H1 (cell line): Measurements from ENCODE around the gene FXYD7. TPM values are rescaled to one million over a fixed set of nuclear protein-coding genes. Genes with fewer than 3 reads are reported as not detected.
"Not testable (repeated sequence)": the region's sequence is repeated elsewhere in the genome, so short reads cannot be mapped to it uniquely, and the experiment has no call there.

ENCODE experiments used
- CTCF ChIA-PET: fragments of 300-600 bp; sonication (Branson Sonifier 250); formaldehyde crosslinking; loops from one replicate; lab custom pipeline; 2021; ENCODE audit not compliant: partially characterized antibody; lab: Charles Lee
- POLR2A ChIA-PET: fragments of 300-600 bp; sonication (Branson Sonifier 250); formaldehyde crosslinking; loops from one replicate; lab custom pipeline; 2021; ENCODE audit warnings: inconsistent platforms; ENCODE audit not compliant: partially characterized antibody; lab: Charles Lee
- DNase-seq, 2 experiments: peaks; one replicate each; pipeline versions ENCODE4 v3.0.0 to v3.0.0-alpha.2; 2010 to 2022; ENCODE audit warnings: low spot score in 2 of 2, low read depth in 1 of 2, mixed read lengths in 1 of 2
- FAIRE-seq: peaks from 2 replicates; lab custom pipeline; 2011; peaks lifted over from hg19 to GRCh38; lab: Jason Lieb, UNC
- H2AFZ ChIP-seq: 2 replicates; pipeline ENCODE4 v1.8.1; 2012; ENCODE audit warnings: low read length, inconsistent platforms
- H2AK5ac ChIP-seq: 2 replicates; pipeline ENCODE4 v1.6.1; 2013; ENCODE audit warnings: low read depth, low read length
- H2BK120ac ChIP-seq: replicated peaks from 2 replicates; pipeline ENCODE3; 2013; ENCODE audit warnings: low read depth, low read length, inconsistent platforms
- H2BK12ac ChIP-seq: 2 replicates; pipeline ENCODE4 v1.6.1; 2013; ENCODE audit warnings: low read depth, low read length
- H2BK15ac ChIP-seq: 2 replicates; pipeline ENCODE4 v1.6.1; 2013; ENCODE audit warnings: low read length
- H2BK20ac ChIP-seq: 2 replicates; pipeline ENCODE4 v1.6.1; 2013; ENCODE audit warnings: low read length
- H2BK5ac ChIP-seq: 2 replicates; pipeline ENCODE4 v1.6.1; 2013; ENCODE audit warnings: low read depth, low read length
- H3K14ac ChIP-seq: 2 replicates; pipeline ENCODE4 v1.6.1; 2013; ENCODE audit warnings: inconsistent platforms; ENCODE audit not compliant: insufficient read length
- H3K18ac ChIP-seq: 2 replicates; pipeline ENCODE4 v1.6.1; 2013; ENCODE audit warnings: low read length; ENCODE audit errors: extremely low read depth
- H3K23ac ChIP-seq: 2 replicates; pipeline ENCODE4 v1.6.1; 2013; ENCODE audit warnings: inconsistent platforms; ENCODE audit not compliant: insufficient read length
- H3K23me2 ChIP-seq: 2 replicates; pipeline ENCODE4 v1.6.1; 2013; ENCODE audit warnings: low read depth, low read length
- H3K27ac ChIP-seq: 2 replicates; pipeline ENCODE4 v1.6.1; 2011; ENCODE audit warnings: low read depth, low read length, inconsistent platforms
- H3K27me3 ChIP-seq, 4 experiments: replicated peaks in 1 of 4; 1 replicate in 1 of 4; 2 replicates in 3 of 4; pipeline versions ENCODE4 v1.6.1 to v1.8.1; 2011 to 2013; ENCODE audit warnings: low read length in 3 of 4, mild to moderate bottlenecking in 3 of 4, inconsistent platforms in 2 of 4, mixed read lengths in 2 of 4, moderate library complexity in 1 of 4; ENCODE audit not compliant: control insufficient read depth in 3 of 4, insufficient read depth in 3 of 4; ENCODE audit errors: extremely low read depth in 1 of 4
- H3K36me3 ChIP-seq, 4 experiments: 2 replicates each; pipeline versions ENCODE4 v1.6.1 to v1.8.1; 2011 to 2013; ENCODE audit warnings: mild to moderate bottlenecking in 4 of 4, low read length in 3 of 4, moderate library complexity in 2 of 4, control low read depth in 1 of 4, inconsistent platforms in 1 of 4; ENCODE audit not compliant: insufficient read depth in 4 of 4, control insufficient read depth in 2 of 4
- H3K4ac ChIP-seq: replicated peaks from 2 replicates; pipeline ENCODE3; 2013; ENCODE audit warnings: low read length, low read depth, mixed read lengths, inconsistent platforms; ENCODE audit not compliant: insufficient read length
- H3K4me1 ChIP-seq, 4 experiments: replicated peaks in 1 of 4; 1 replicate in 1 of 4; 2 replicates in 3 of 4; pipeline versions ENCODE4 v1.6.1 to v1.8.1; 2011 to 2013; ENCODE audit warnings: low read length in 3 of 4, inconsistent platforms in 2 of 4, mixed read lengths in 1 of 4; ENCODE audit not compliant: insufficient read depth in 4 of 4, control insufficient read depth in 3 of 4
- H3K4me2 ChIP-seq, 2 experiments: 2 replicates each; pipeline versions ENCODE4 v1.6.1 to v1.8.1; 2011 to 2013; ENCODE audit warnings: low read depth in 2 of 2, low read length in 2 of 2, control low read depth in 1 of 2, inconsistent platforms in 1 of 2, mild to moderate bottlenecking in 1 of 2; ENCODE audit not compliant: insufficient read depth in 1 of 2
- H3K4me3 ChIP-seq, 4 experiments: fragments of 200-600, 300-600 bp in 1 of 4; sonication (generic), shearing (Covaris generic), sonication (Bioruptor Twin) in 1 of 4; 2 replicates each; pipeline versions ENCODE4 v1.5.1 to v1.8.1; 2011 to 2016; ENCODE audit warnings: low read length in 4 of 4, low read depth in 3 of 4, control low read depth in 2 of 4, inconsistent platforms in 2 of 4, mild to moderate bottlenecking in 2 of 4, mixed read lengths in 1 of 4, moderate library complexity in 1 of 4; ENCODE audit not compliant: insufficient read depth in 2 of 4; ENCODE audit errors: extremely low read depth in 1 of 4
- H3K56ac ChIP-seq: replicated peaks from 2 replicates; pipeline ENCODE3; 2013; ENCODE audit warnings: low read depth, mild to moderate bottlenecking, mixed read lengths, low read length, inconsistent platforms; ENCODE audit not compliant: insufficient read length
- H3K79me1 ChIP-seq: 2 replicates; pipeline ENCODE4 v1.6.1; 2013; ENCODE audit warnings: low read depth, low read length, control low read depth
- H3K79me2 ChIP-seq, 2 experiments: 2 replicates each; pipeline versions ENCODE4 v1.6.1 to v1.8.1; 2012 to 2013; ENCODE audit warnings: low read length in 2 of 2, mild to moderate bottlenecking in 2 of 2, inconsistent platforms in 1 of 2; ENCODE audit not compliant: insufficient read depth in 2 of 2, control insufficient read depth in 1 of 2
- H3K9ac ChIP-seq, 4 experiments: replicated peaks in 1 of 4; 1 replicate in 1 of 4; 2 replicates in 3 of 4; pipeline versions ENCODE4 v1.6.1 to v1.8.1; 2011 to 2013; ENCODE audit warnings: low read depth in 3 of 4, low read length in 3 of 4, control low read depth in 2 of 4, mild to moderate bottlenecking in 2 of 4, moderate library complexity in 2 of 4, inconsistent platforms in 1 of 4; ENCODE audit errors: extremely low read depth in 1 of 4
- H3K9me3 ChIP-seq, 2 experiments: 2 replicates each; pipeline versions ENCODE4 v1.6.1 to v1.8.1; 2012 to 2013; ENCODE audit warnings: mild to moderate bottlenecking in 2 of 2, moderate library complexity in 2 of 2, control low read depth in 1 of 2, inconsistent platforms in 1 of 2, low read depth in 1 of 2, low read length in 1 of 2, mixed read lengths in 1 of 2; ENCODE audit not compliant: insufficient read depth in 2 of 2
- H4K20me1 ChIP-seq, 2 experiments: replicated peaks in 1 of 2; 2 replicates each; pipeline versions ENCODE3 to v1.8.1; 2011 to 2013; ENCODE audit warnings: inconsistent platforms in 2 of 2, low read length in 2 of 2, mild to moderate bottlenecking in 1 of 2; ENCODE audit not compliant: insufficient read depth in 2 of 2, control insufficient read depth in 1 of 2
- H4K5ac ChIP-seq: 2 replicates; pipeline ENCODE4 v1.6.1; 2013; ENCODE audit warnings: low read length, low read depth, mixed read lengths, inconsistent platforms; ENCODE audit not compliant: insufficient read length
- H4K8ac ChIP-seq: 2 replicates; pipeline ENCODE4 v1.8.0; 2013; ENCODE audit warnings: mild to moderate bottlenecking, moderate library complexity, low read length, inconsistent platforms; ENCODE audit not compliant: insufficient read depth; ENCODE audit errors: extremely low read depth
- H4K91ac ChIP-seq: replicated peaks from 2 replicates; pipeline ENCODE3; 2013; ENCODE audit warnings: low read length, mixed read lengths, inconsistent platforms; ENCODE audit not compliant: insufficient read length
- GTF2F1 ChIP-seq: IDR thresholded peaks from 2 replicates; pipeline ENCODE4 v1.6.1; 2012; ENCODE audit warnings: low read depth, low read length, improper control_type of control experiment, borderline replicate concordance
- RBBP5 ChIP-seq: IDR thresholded peaks from 2 replicates; pipeline ENCODE4 v1.7.1; 2012; ENCODE audit warnings: low read depth, mild to moderate bottlenecking, inconsistent platforms, low read length, moderate library complexity, borderline replicate concordance
- SAP30 ChIP-seq: fragments of 300-600 bp; sonication (generic); IDR thresholded peaks from 2 replicates; pipeline ENCODE4 v1.7.1; 2012; ENCODE audit warnings: low read length, moderate library complexity, mild to moderate bottlenecking, inconsistent platforms; ENCODE audit not compliant: insufficient read depth, insufficient replicate concordance
- TCF12 ChIP-seq: IDR thresholded peaks from 2 replicates; pipeline ENCODE4 v1.6.1; 2011; ENCODE audit warnings: low read depth, mild to moderate bottlenecking, low read length
- TEAD4 ChIP-seq: IDR thresholded peaks from 2 replicates; pipeline ENCODE4 v1.6.1; 2012; ENCODE audit warnings: low read depth, low read length, inconsistent platforms, mixed read lengths
- WGBS, 2 experiments: shearing (Covaris generic) in 1 of 2; methylation state at CpG; one replicate each; pipeline versions ENCODE4 v1.1.6 to v1.1.7; 2013 to 2015; ENCODE audit warnings: low lambda C conversion rate in 2 of 2, mixed read lengths in 2 of 2, inconsistent platforms in 1 of 2, low coverage in 1 of 2, missing lambda C conversion rate in 1 of 2; ENCODE audit not compliant: insufficient replicate concordance in 2 of 2, insufficient coverage in 1 of 2, insufficient read length in 1 of 2; ENCODE audit errors: extremely low coverage in 1 of 2, missing lambda C conversion rate in 1 of 2; 5-methylcytosine and 5-hydroxymethylcytosine counted together
- polyA plus RNA-seq, 7 experiments: library from polyadenylated mRNA; depleted of rRNA in 3 of 7; stranded (reverse) in 5 of 7; unstranded in 2 of 7; fragments of >200 nt in 5 of 7; fragments of 200-250 nt in 2 of 7; gene quantifications; 1 replicate in 5 of 7; 2 replicates in 1 of 7; 4 replicates in 1 of 7; pipeline versions ENCODE4 v1.2.1 to v1.2.3, GENCODE V29; 2011 to 2013; ENCODE audit warnings: missing spikeins in 2 of 7, mixed read lengths in 2 of 7
- total RNA-seq: library from RNA; stranded (reverse); fragmentation: NEBNext Ultra II Directional; extraction: Animal tissue kit (Norgen Biotek cat#: 25700); gene quantifications from 2 replicates; pipeline ENCODE4 v1.2.1, GENCODE V29; 2021

Gene FXYD7
- total and polyA plus RNA-seq, 2 of the 8 experiments (the other 6 are each of a cell fraction or from before 2014, with no cell fraction given) = 12.1 to 14.3 TPM

DNA sequence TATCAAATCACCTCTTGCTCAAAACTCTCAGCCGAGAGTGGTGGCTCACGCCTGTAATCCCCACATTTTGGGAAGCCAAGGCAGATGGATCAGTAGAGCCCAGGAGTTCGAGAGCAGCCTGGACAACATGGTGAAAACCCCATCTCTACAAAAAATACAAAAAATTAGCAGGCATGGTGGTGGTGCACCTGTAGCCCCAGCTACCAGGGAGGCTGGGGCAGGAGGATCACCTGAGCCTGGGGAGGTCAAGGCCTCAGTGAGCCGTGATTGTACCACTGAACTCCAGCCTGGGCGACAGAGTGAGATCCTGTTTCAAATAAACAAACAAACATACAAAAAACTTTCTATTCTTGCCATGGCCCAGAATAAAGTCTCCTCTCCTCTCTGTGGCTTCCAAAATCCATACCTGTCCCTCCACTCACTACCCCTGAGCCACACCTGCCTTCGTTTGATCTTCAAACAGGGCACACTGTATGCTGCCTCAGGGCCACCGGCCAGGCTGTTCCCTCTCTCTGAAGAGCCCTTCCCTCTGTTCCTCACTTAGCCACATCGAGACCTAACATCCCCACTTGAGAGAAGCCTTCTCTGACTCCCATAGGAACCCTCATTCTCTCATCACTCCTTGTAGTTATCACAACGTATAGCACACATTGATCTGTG lies 14.5 kb upstream of the FXYD7 start (continued):
- TF ChIP-seq TCF12 = no peak
- no peak for TF ChIP-seq RBBP5
- no peak for TF ChIP-seq TEAD4
- TF ChIP-seq SAP30 = no peak
- TF ChIP-seq GTF2F1 = no peak

DNA sequence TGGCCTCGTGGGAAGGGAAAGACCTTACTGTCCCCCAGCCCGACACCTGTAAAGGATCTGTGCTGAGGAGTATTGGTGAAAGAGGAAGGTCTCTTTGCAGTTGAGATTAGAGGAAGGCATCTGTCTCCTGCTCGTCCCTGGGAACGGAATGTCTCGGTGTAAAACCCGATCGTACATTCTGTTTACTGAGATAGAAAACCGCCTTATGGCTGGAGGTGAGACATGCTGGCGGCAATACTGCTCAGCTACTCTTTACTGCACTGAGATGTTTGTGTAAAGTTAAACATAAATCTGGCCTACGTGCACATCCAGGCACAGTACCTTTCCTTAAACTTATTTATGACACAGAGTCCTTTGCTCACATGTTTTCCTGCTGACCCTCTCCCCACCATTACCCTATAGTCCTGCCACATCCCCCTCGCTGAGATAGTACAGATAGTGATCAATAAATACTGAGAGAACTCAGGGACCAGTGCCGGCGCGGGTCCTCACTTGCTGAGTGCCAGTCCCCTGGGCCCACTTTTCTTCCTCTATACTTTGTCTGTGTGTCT lies 13.3 kb upstream of the FXYD7 start:
- H2AK5ac ChIP-seq, H2BK20ac ChIP-seq, H3K23me2 ChIP-seq, H3K79me2 ChIP-seq, H3K79me1 ChIP-seq, H3K27me3 ChIP-seq, H4K20me1 ChIP-seq, H3K4me3 ChIP-seq, H4K8ac ChIP-seq, H2AFZ ChIP-seq, DNase-seq, H3K4me1 ChIP-seq, H2BK5ac ChIP-seq, H3K18ac ChIP-seq, H3K9ac ChIP-seq, H2BK15ac ChIP-seq, FAIRE-seq, POLR2A ChIA-PET, H4K5ac ChIP-seq, H4K91ac ChIP-seq, H3K4ac ChIP-seq, H2BK12ac ChIP-seq, H3K23ac ChIP-seq, H3K56ac ChIP-seq, H2BK120ac ChIP-seq, H3K36me3 ChIP-seq, H3K4me2 ChIP-seq, H3K27ac ChIP-seq, H3K9me3 ChIP-seq, H3K14ac ChIP-seq: not testable (repeated sequence)
- CTCF ChIA-PET = interaction anchor here (0.8 to 1.6 kb wide), 2 partner anchors 12 to 15 kb away, joined by 3 read pairs; no protein-coding TSS in a partner anchor
- 80% methylated on average over 14 of the region's 14 CpGs; no CpG with 5 or more reads in 1 of the 2 experiments for WGBS, 2 experiments
